H1 (cell line): ENCODE measurements around the gene EIF3B. TPM values are rescaled to one million over a fixed set of nuclear protein-coding genes. Genes with fewer than 3 reads are reported as not detected.

Experiments
- BCL11A ChIP-seq, 2 experiments: IDR thresholded peaks; one replicate each; pipeline ENCODE4 v1.6.1; 2011; ENCODE audit warnings: low read depth in 2 of 2, low read length in 2 of 2, mild to moderate bottlenecking in 2 of 2
- BRCA1 ChIP-seq: IDR thresholded peaks from 2 replicates; pipeline ENCODE4 v1.6.1; 2012; ENCODE audit warnings: low read depth, low read length, improper control_type of control experiment
- CHD7 ChIP-seq: fragments of 300-600 bp; sonication (generic); IDR thresholded peaks from 2 replicates; pipeline ENCODE4 v1.7.1; 2012; ENCODE audit warnings: low read length, moderate library complexity, mild to moderate bottlenecking, inconsistent platforms; ENCODE audit not compliant: insufficient replicate concordance
- CREB1 ChIP-seq: IDR thresholded peaks from 2 replicates; pipeline ENCODE4 v1.6.1; 2012; ENCODE audit warnings: inconsistent platforms
- GABPA ChIP-seq: IDR thresholded peaks from 2 replicates; pipeline ENCODE4 v1.6.1; 2011; ENCODE audit warnings: mild to moderate bottlenecking, low read length, moderate library complexity, borderline replicate concordance; ENCODE audit not compliant: insufficient read depth
- RXRA ChIP-seq: IDR thresholded peaks from 2 replicates; pipeline ENCODE4 v1.6.1; 2011; ENCODE audit warnings: low read depth, mild to moderate bottlenecking, low read length, moderate library complexity; ENCODE audit not compliant: insufficient read depth
- SAP30 ChIP-seq: fragments of 300-600 bp; sonication (generic); IDR thresholded peaks from 2 replicates; pipeline ENCODE4 v1.7.1; 2012; ENCODE audit warnings: low read length, moderate library complexity, mild to moderate bottlenecking, inconsistent platforms; ENCODE audit not compliant: insufficient read depth, insufficient replicate concordance
- USF2 ChIP-seq: IDR thresholded peaks from 2 replicates; pipeline ENCODE4 v1.6.1; 2011; ENCODE audit warnings: low read length, improper control_type of control experiment
- ZNF274 ChIP-seq: IDR thresholded peaks from 2 replicates; pipeline ENCODE4 v1.7.0; 2012; ENCODE audit warnings: low read length, borderline replicate concordance; ENCODE audit errors: extremely low read depth
- polyA plus RNA-seq, 7 experiments: library from polyadenylated mRNA; depleted of rRNA in 3 of 7; stranded (reverse) in 5 of 7; unstranded in 2 of 7; fragments of >200 nt in 5 of 7; fragments of 200-250 nt in 2 of 7; gene quantifications; 1 replicate in 5 of 7; 2 replicates in 1 of 7; 4 replicates in 1 of 7; pipeline versions ENCODE4 v1.2.1 to v1.2.3, GENCODE V29; 2011 to 2013; ENCODE audit warnings: missing spikeins in 2 of 7, mixed read lengths in 2 of 7
- total RNA-seq: library from RNA; stranded (reverse); fragmentation: NEBNext Ultra II Directional; extraction: Animal tissue kit (Norgen Biotek cat#: 25700); gene quantifications from 2 replicates; pipeline ENCODE4 v1.2.1, GENCODE V29; 2021

Gene EIF3B
- total and polyA plus RNA-seq, 2 of the 8 experiments (the other 6 are each of a cell fraction or from before 2014, with no cell fraction given), result 167 to 316 TPM

GRCh38 chr7:2314209-2314955 is 40.2 kb upstream of the EIF3B start, which contains the start of gene SNX8 (continued):
- TF ChIP-seq USF2, result peak; percentile 93
- no peak for TF ChIP-seq ZNF274
- no peak for TF ChIP-seq SAP30
- peak; percentile 34; the same call in 1 of the 2 replicates for TF ChIP-seq CREB1
- TF ChIP-seq RXRA, result no peak
- no peak for TF ChIP-seq BRCA1
- no peak for TF ChIP-seq CHD7
- no peak for TF ChIP-seq GABPA
- TF ChIP-seq BCL11A (IDR thresholded peaks at IDR 0.05; ENCODE audit: low read depth in 2 of 2, low read length in 2 of 2), result no peak
